Central memory CD8-positive, alpha-beta T cell (primary cell): Measurements from ENCODE around the gene ADAMTS3.

Source experiments
- ATAC-seq: fragments of 150-1000 bp; cut with Tn5 transposase; replicated peaks from 2 replicates; pipeline ENCODE4 v1.10.0; 2022; ENCODE audit warnings: mild to moderate bottlenecking, moderate FRiP score, moderate number of reproducible peaks; ENCODE audit not compliant: poor library complexity, severe bottlenecking; ENCODE audit errors: extremely low read depth
- DNase-seq, 2 donors: peaks; one replicate each; pipeline ENCODE4 v3.0.0; 2021; ENCODE audit warnings: low spot score in 2 of 2
- H3K27ac Mint-ChIP-seq: one replicate; pipeline ENCODE4 v1.8.0; 2022; ENCODE audit warnings: low read depth, mild to moderate bottlenecking, moderate library complexity, mixed read lengths
- H3K27me3 Mint-ChIP-seq: one replicate; pipeline ENCODE4 v1.8.0; 2022; ENCODE audit warnings: mixed read lengths
- H3K36me3 Mint-ChIP-seq: one replicate; pipeline ENCODE4 v1.8.0; 2022; ENCODE audit warnings: mild to moderate bottlenecking, moderate library complexity, mixed read lengths; ENCODE audit not compliant: insufficient read depth
- H3K4me1 Mint-ChIP-seq: one replicate; pipeline ENCODE4 v1.8.0; 2022; ENCODE audit warnings: mixed read lengths
- H3K4me3 Mint-ChIP-seq: one replicate; pipeline ENCODE4 v1.8.0; 2022; ENCODE audit warnings: mild to moderate bottlenecking, moderate library complexity, mixed read lengths
- H3K9me3 Mint-ChIP-seq: one replicate; pipeline ENCODE4 v1.8.0; 2022; ENCODE audit warnings: mixed read lengths

The ADAMTS3 gene

GRCh38 chr4:72313121-72313520 is 255.9 kb downstream of the ADAMTS3 start:
- no peaks in the 10 kb centered on the region for H3K4me1 Mint-ChIP-seq
- ATAC-seq, result no peak
- no peak for DNase-seq

GRCh38 chr4:72312032-72312650 is 256.9 kb downstream of the ADAMTS3 start:
- DNase-seq (no peak), ATAC-seq (no peak)
- Mint-ChIP-seq H3K4me3 (no peak overlapping the region), H3K27ac (no peak overlapping the region), H3K27me3 (no peaks in the 10 kb centered on the region), H3K4me1 (no peaks in the 10 kb centered on the region), H3K36me3 (no peaks in the 10 kb centered on the region), H3K9me3 (no peaks in the 10 kb centered on the region)

More at GRCh38 chr4:72313121-72313520, 255.9 kb downstream of the ADAMTS3 start:
- Mint-ChIP-seq H3K27me3 (no peaks in the 10 kb centered on the region), H3K9me3 (no peaks in the 10 kb centered on the region), H3K27ac (no peak overlapping the region), H3K4me3 (no peak overlapping the region), H3K36me3 (no peaks in the 10 kb centered on the region)

GRCh38 chr4:72311291-72311690 is 257.7 kb downstream of the ADAMTS3 start:
- Mint-ChIP-seq H3K27ac (no peak overlapping the region), H3K9me3 (no peaks in the 10 kb centered on the region), H3K27me3 (no peaks in the 10 kb centered on the region), H3K4me1 (no peaks in the 10 kb centered on the region), H3K36me3 (no peaks in the 10 kb centered on the region), H3K4me3 (no peak overlapping the region)
- ATAC-seq, result no peak
- DNase-seq, result no peak

GRCh38 chr4:72305620-72306019 is 263.4 kb downstream of the ADAMTS3 start:
- no peak for DNase-seq
- H3K9me3 Mint-ChIP-seq, result no peaks in the 10 kb centered on the region
- no peak overlapping the region for H3K4me3 Mint-ChIP-seq
- no peak for ATAC-seq
- no peak overlapping the region for H3K27ac Mint-ChIP-seq
- H3K36me3 Mint-ChIP-seq, result no peaks in the 10 kb centered on the region
- H3K27me3 Mint-ChIP-seq, result no peaks in the 10 kb centered on the region
- no peaks in the 10 kb centered on the region for H3K4me1 Mint-ChIP-seq

GRCh38 chr4:72305080-72305479 is 263.9 kb downstream of the ADAMTS3 start:
- ATAC-seq (no peak), DNase-seq (no peak)
- H3K4me3 Mint-ChIP-seq, result no peak overlapping the region
- H3K36me3 Mint-ChIP-seq, result no peaks in the 10 kb centered on the region
- H3K27ac Mint-ChIP-seq, result no peak overlapping the region
- no peaks in the 10 kb centered on the region for H3K4me1 Mint-ChIP-seq
- no peaks in the 10 kb centered on the region for H3K27me3 Mint-ChIP-seq
- H3K9me3 Mint-ChIP-seq, result no peaks in the 10 kb centered on the region

- H3K27ac Mint-ChIP-seq, result no peak overlapping the region
- H3K4me1 Mint-ChIP-seq, result no peaks in the 10 kb centered on the region
- peaks cover 2% of the 10 kb centered on the region for H3K36me3 Mint-ChIP-seq
- no peak overlapping the region for H3K4me3 Mint-ChIP-seq
- DNase-seq (peak in 1 of 2 donors; percentile 15), ATAC-seq (peak; percentile 36)
- H3K9me3 Mint-ChIP-seq, result no peaks in the 10 kb centered on the region
- no peaks in the 10 kb centered on the region for H3K27me3 Mint-ChIP-seq
Measured at GRCh38 chr4:72302981-72303704, 265.9 kb downstream of the ADAMTS3 start.

- peaks cover 2% of the 10 kb centered on the region for H3K36me3 Mint-ChIP-seq
- DNase-seq, result no peak
- no peak overlapping the region for H3K27ac Mint-ChIP-seq
- H3K4me1 Mint-ChIP-seq, result no peaks in the 10 kb centered on the region
- no peak for ATAC-seq
- no peak overlapping the region for H3K4me3 Mint-ChIP-seq
- H3K9me3 Mint-ChIP-seq, result no peaks in the 10 kb centered on the region
- H3K27me3 Mint-ChIP-seq, result no peaks in the 10 kb centered on the region
Measured at GRCh38 chr4:72301759-72302158, 267.3 kb downstream of the ADAMTS3 start.

GRCh38 chr4:72300126-72300525 is 268.9 kb downstream of the ADAMTS3 start:
- ATAC-seq (no peak), DNase-seq (no peak)
- Mint-ChIP-seq H3K36me3 (peaks cover 2% of the 10 kb centered on the region), H3K9me3 (no peaks in the 10 kb centered on the region), H3K27me3 (peaks cover 2% of the 10 kb centered on the region), H3K4me3 (no peak overlapping the region), H3K4me1 (no peaks in the 10 kb centered on the region), H3K27ac (no peak overlapping the region)

GRCh38 chr4:72295966-72296557 is 273.0 kb downstream of the ADAMTS3 start:
- Mint-ChIP-seq H3K27ac (no peak overlapping the region), H3K9me3 (no peaks in the 10 kb centered on the region), H3K4me3 (no peak overlapping the region), H3K4me1 (no peaks in the 10 kb centered on the region), H3K36me3 (peaks cover 2% of the 10 kb centered on the region), H3K27me3 (peaks cover 28% of the 10 kb centered on the region)
- DNase-seq (no peak), ATAC-seq (peak; percentile 43)

- Mint-ChIP-seq H3K27ac (no peak overlapping the region), H3K4me3 (no peak overlapping the region), H3K27me3 (peaks cover 28% of the 10 kb centered on the region), H3K4me1 (no peaks in the 10 kb centered on the region), H3K9me3 (no peaks in the 10 kb centered on the region), H3K36me3 (no peaks in the 10 kb centered on the region)
- ATAC-seq (no peak), DNase-seq (no peak)
Measured at GRCh38 chr4:72290737-72291136, 278.3 kb downstream of the ADAMTS3 start.

GRCh38 chr4:72286910-72287309 is 282.1 kb downstream of the ADAMTS3 start:
- no peaks in the 10 kb centered on the region for H3K36me3 Mint-ChIP-seq
- DNase-seq (no peak), ATAC-seq (no peak)
- H3K27me3 Mint-ChIP-seq, result peaks cover 12% of the 10 kb centered on the region
- H3K9me3 Mint-ChIP-seq, result no peaks in the 10 kb centered on the region
- H3K27ac Mint-ChIP-seq, result no peak overlapping the region
- H3K4me3 Mint-ChIP-seq, result no peak overlapping the region
- H3K4me1 Mint-ChIP-seq, result no peaks in the 10 kb centered on the region

GRCh38 chr4:72286185-72286584 is 282.8 kb downstream of the ADAMTS3 start:
- Mint-ChIP-seq H3K36me3 (no peaks in the 10 kb centered on the region), H3K4me3 (no peak overlapping the region), H3K27ac (no peak overlapping the region), H3K27me3 (peaks cover 14% of the 10 kb centered on the region), H3K9me3 (no peaks in the 10 kb centered on the region), H3K4me1 (no peaks in the 10 kb centered on the region)
- DNase-seq (no peak), ATAC-seq (no peak)

- H3K27me3 Mint-ChIP-seq, result peaks cover 21% of the 10 kb centered on the region
- no peaks in the 10 kb centered on the region for H3K9me3 Mint-ChIP-seq
- H3K4me1 Mint-ChIP-seq, result no peaks in the 10 kb centered on the region
- ATAC-seq (no peak), DNase-seq (no peak)
- H3K4me3 Mint-ChIP-seq, result no peak overlapping the region
- H3K27ac Mint-ChIP-seq, result no peak overlapping the region
- H3K36me3 Mint-ChIP-seq, result no peaks in the 10 kb centered on the region
Measured at GRCh38 chr4:72283357-72283756, 285.7 kb downstream of the ADAMTS3 start.
